ENCODE measurements around the gene TAL1. TPM values are rescaled to one million over a fixed set of nuclear protein-coding genes. Genes with fewer than 3 reads are reported as not detected.

Gene TAL1
- total and polyA plus RNA-seq, 2 of the 13 experiments (the other 11 are each of a cell fraction or from before 2014, with no cell fraction given), result 0.05 TPM; not detected in 1

- TF ChIP-seq HMGXB4 (CRISPR knock-in tag; IDR thresholded peaks at IDR 0.05; ENCODE audit: borderline replicate concordance in 1 of 2, low read depth in 1 of 2) (peak in 1 of 2 experiments; percentile 90; a peak in 2 of 4 replicates), SMAD3 (CRISPR knock-in tag; IDR thresholded peaks at IDR 0.05) (peak; percentile 64; the same call in 1 of the 2 replicates), ZNF460 (CRISPR knock-in tag; IDR thresholded peaks at IDR 0.05; ENCODE audit: borderline replicate concordance) (no peak; the same call in 1 of the 2 replicates), ZNF883 (CRISPR knock-in tag; IDR thresholded peaks at IDR 0.05; ENCODE audit: not compliant biosample characterization) (no peak), NCOR1 (IDR thresholded peaks at IDR 0.05; ENCODE audit: borderline replicate concordance, low read length) (peak; percentile 52), ZBTB20 (CRISPR knock-in tag; IDR thresholded peaks at IDR 0.05; ENCODE audit: borderline replicate concordance, low read depth) (0 out of 2 replicates have a peak, but pooled peaks have one; percentile 49), ZNF644 (CRISPR knock-in tag; IDR thresholded peaks at IDR 0.05; ENCODE audit: low read depth) (no peak), CHCHD3 (CRISPR knock-in tag; IDR thresholded peaks at IDR 0.05) (no peak), ATF2 (CRISPR knock-in tag; IDR thresholded peaks at IDR 0.05) (peak; percentile 33; the same call in 1 of the 2 replicates), RAD21 (CRISPR knock-in tag; IDR thresholded peaks at IDR 0.05) (peak; percentile 89), GATAD1 (CRISPR knock-in tag; IDR thresholded peaks at IDR 0.05) (peak; percentile 48; the same call in 1 of the 2 replicates), BHLHE40 (IDR thresholded peaks at IDR 0.05; ENCODE audit: low read length) (0 out of 2 replicates have a peak, but pooled peaks have one; percentile 7), ZMYM4 (CRISPR knock-in tag; IDR thresholded peaks at IDR 0.05) (peak; percentile 44; the same call in 1 of the 2 replicates), FOXP4 (CRISPR knock-in tag; IDR thresholded peaks at IDR 0.05) (peak; percentile 81), PPARG (CRISPR knock-in tag; conservative IDR thresholded peaks at IDR 0.05) (peak; percentile 9; the same call in 1 of the 2 replicates), MLX (CRISPR knock-in tag; IDR thresholded peaks at IDR 0.05) (peak; percentile 77; the same call in 1 of the 2 replicates), ZSCAN5A (CRISPR knock-in tag; IDR thresholded peaks at IDR 0.05; ENCODE audit: borderline replicate concordance) (0 out of 2 replicates have a peak, but pooled peaks have one; percentile 19), ASH2L (IDR thresholded peaks at IDR 0.05; ENCODE audit: insufficient read length, low read depth, low read length) (peak; percentile 90), ZNF543 (CRISPR knock-in tag; IDR thresholded peaks at IDR 0.05) (0 out of 2 replicates have a peak, but pooled peaks have one; percentile 45), RBAK (CRISPR knock-in tag; IDR thresholded peaks at IDR 0.05) (no peak), ZNF556 (CRISPR knock-in tag; IDR thresholded peaks at IDR 0.05; ENCODE audit: borderline replicate concordance) (no peak)
These were observed 39.3 kb downstream of the TAL1 start (continued) for GRCh38 chr1:47192458-47193384.
